ENCODE results near the gene FOXB1. TPM values are rescaled to one million over a fixed set of nuclear protein-coding genes. Genes with fewer than 3 reads are reported as not detected.

The FOXB1 gene
- total and polyA plus RNA-seq, 9 of the 15 experiments (the other 6 are each of a cell fraction or from before 2014, with no cell fraction given) = not detected

- TF ChIP-seq TSHZ1 (CRISPR knock-in tag; IDR thresholded peaks at IDR 0.05) (no peak), ZNF507 (tag; conservative IDR thresholded peaks at IDR 0.05) (no peak), EWSR1 (IDR thresholded peaks at IDR 0.05; ENCODE audit: borderline replicate concordance, low read depth, partially characterized antibody) (no peak), POLR3A (IDR thresholded peaks at IDR 0.05; ENCODE audit: borderline replicate concordance, extremely low read depth, insufficient read depth, insufficient read length) (no peak)
Measured at GRCh38 chr15:59991834-59992233, 12.3 kb upstream of the FOXB1 start (continued).

- CTCF ChIA-PET (ENCODE audit: low intra/inter-chr PET ratio) = no interaction called here
- H3K9ac ChIP-seq (ENCODE audit: insufficient read depth in 1 of 2, low read depth in 2 of 2, low read length in 2 of 2) = no peak overlapping the region
- no peak overlapping the region for H3K4me2 ChIP-seq (ENCODE audit: insufficient read depth, low read length)
- in situ Hi-C loops (cut with MboI) = no loop called here
- no peaks in the 10 kb centered on the region for H3K79me2 ChIP-seq (ENCODE audit: control insufficient read depth, insufficient read depth, low read length)
- intact Hi-C loops (cut with micrococcal nuclease) = no loop called here
- H3K9me3 ChIP-seq (replicated peaks; ENCODE audit: control insufficient read depth, insufficient read depth, low read depth, low read length) = no peaks in the 10 kb centered on the region
- H3K27me3 ChIP-seq (ENCODE audit: control insufficient read depth in 2 of 2, insufficient read depth in 2 of 2, low read length in 2 of 2) = peaks cover 28 to 44% of the 10 kb centered on the region in 2 experiments
- H3K4me1 ChIP-seq (replicated peaks in 1 of 2; ENCODE audit: control insufficient read depth in 2 of 2, insufficient read depth in 2 of 2, low read length in 2 of 2) = peaks cover 0 to 6% of the 10 kb centered on the region in 2 experiments; a peak in 1 of 5 replicates
- FAIRE-seq (no peak), ATAC-seq (no peak), DNase-seq (ENCODE audit: extremely low read depth in 1 of 4, low spot score in 3 of 4) (no peak)
- WGBS (ENCODE audit: insufficient coverage, low coverage, missing lambda C conversion rate) = 28% methylated on average over 31 of the region's 35 CpGs
- TF ChIP-seq CEBPB (tag; IDR thresholded peaks at IDR 0.05) = no peak
- no peak for TF ChIP-seq GABPB2 (CRISPR knock-in tag; conservative IDR thresholded peaks at IDR 0.05)
- TF ChIP-seq, protein P1, sequence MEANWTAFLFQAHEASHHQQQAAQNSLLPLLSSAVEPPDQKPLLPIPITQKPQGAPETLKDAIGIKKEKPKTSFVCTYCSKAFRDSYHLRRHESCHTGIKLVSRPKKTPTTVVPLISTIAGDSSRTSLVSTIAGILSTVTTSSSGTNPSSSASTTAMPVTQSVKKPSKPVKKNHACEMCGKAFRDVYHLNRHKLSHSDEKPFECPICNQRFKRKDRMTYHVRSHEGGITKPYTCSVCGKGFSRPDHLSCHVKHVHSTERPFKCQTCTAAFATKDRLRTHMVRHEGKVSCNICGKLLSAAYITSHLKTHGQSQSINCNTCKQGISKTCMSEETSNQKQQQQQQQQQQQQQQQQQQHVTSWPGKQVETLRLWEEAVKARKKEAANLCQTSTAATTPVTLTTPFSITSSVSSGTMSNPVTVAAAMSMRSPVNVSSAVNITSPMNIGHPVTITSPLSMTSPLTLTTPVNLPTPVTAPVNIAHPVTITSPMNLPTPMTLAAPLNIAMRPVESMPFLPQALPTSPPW (CRISPR knock-in tag; IDR thresholded peaks at IDR 0.05) = no peak
- TF ChIP-seq HIVEP1 (CRISPR knock-in tag; IDR thresholded peaks at IDR 0.05) = no peak
- TF ChIP-seq ZNF24 (IDR thresholded peaks at IDR 0.05) = no peak
- no peak for TF ChIP-seq YY1 (IDR thresholded peaks at IDR 0.05; ENCODE audit: borderline replicate concordance in 1 of 3, control insufficient read depth in 1 of 3, extremely low read depth in 1 of 3, insufficient read depth in 3 of 3, insufficient read length in 1 of 3, insufficient replicate concordance in 2 of 3, low read depth in 1 of 3, low read length in 2 of 3)
- TF ChIP-seq HSF4 (CRISPR knock-in tag; IDR thresholded peaks at IDR 0.05; ENCODE audit: borderline replicate concordance) = no peak
- no peak for TF ChIP-seq NFRKB (IDR thresholded peaks at IDR 0.05; ENCODE audit: low read depth)
- no peak for TF ChIP-seq ELF1 (tag; IDR thresholded peaks at IDR 0.05)
- TF ChIP-seq NFE2L1 (tag; IDR thresholded peaks at IDR 0.05; ENCODE audit: borderline replicate concordance, low read depth) = no peak
- H3K9me1 ChIP-seq (ENCODE audit: control insufficient read depth, insufficient read depth, low read length) = no peaks in the 10 kb centered on the region
- no peak overlapping the region for H3K27ac ChIP-seq (ENCODE audit: extremely low read depth, low read depth, low read length)
- H3K36me3 ChIP-seq (ENCODE audit: control insufficient read depth, insufficient read depth, low read length) = no peaks in the 10 kb centered on the region
- POLR2A ChIA-PET = interaction anchor here (1.5 kb wide), 1 partner anchor 11 kb away, joined by 4 read pairs; the partner anchor contains the start of gene FOXB1
- H2AFZ ChIP-seq (ENCODE audit: low read depth, low read length) = no peak overlapping the region
- H4K20me1 ChIP-seq (replicated peaks; ENCODE audit: control insufficient read depth, insufficient read depth, low read length) = no peaks in the 10 kb centered on the region
- H3K4me3 ChIP-seq = no peak overlapping the region
- no TSS peak for BruUV-seq (replicated peaks)
Measured at GRCh38 chr15:59993041-59993750, 10.9 kb upstream of the FOXB1 start.
